MM.1S (cell line): ENCODE results near the gene MYLK.

Source experiments
- DNase-seq: peaks from one replicate; pipeline ENCODE4 v3.0.0-alpha.2; 2015
- H2AFZ ChIP-seq: fragments of 300-600 bp; sonication (generic); 2 replicates; pipeline ENCODE4 v1.6.0; 2016; ENCODE audit warnings: antibody characterized with exemption, low read length
- H3F3A ChIP-seq: fragments of 300-600 bp; sonication (generic); 2 replicates; pipeline ENCODE4 v1.6.1; 2016; ENCODE audit warnings: mild to moderate bottlenecking, antibody characterized with exemption, low read length, moderate library complexity, mixed read lengths; ENCODE audit not compliant: insufficient read depth
- H3K27ac ChIP-seq: fragments of 300-600 bp; sonication (generic); 2 replicates; pipeline ENCODE4 v1.5.1; 2016; ENCODE audit warnings: mild to moderate bottlenecking, low read length
- H3K27me3 ChIP-seq: fragments of 300-600 bp; sonication (generic); replicated peaks from 2 replicates; pipeline ENCODE4 v1.6.0; 2016; ENCODE audit warnings: low read length; ENCODE audit not compliant: insufficient read depth
- H3K36me3 ChIP-seq: fragments of 300-600 bp; sonication (generic); replicated peaks from 2 replicates; pipeline ENCODE4 v1.6.1; 2016; ENCODE audit warnings: mild to moderate bottlenecking, low read length, mixed read lengths; ENCODE audit not compliant: insufficient read depth
- H3K4me1 ChIP-seq: fragments of 300-600 bp; sonication (generic); 2 replicates; pipeline ENCODE4 v1.6.1; 2016; ENCODE audit warnings: low read length, mixed read lengths
- H3K4me2 ChIP-seq: fragments of 300-600 bp; sonication (generic); 2 replicates; pipeline ENCODE4 v1.6.0; 2016; ENCODE audit warnings: low read depth, low read length
- H3K4me3 ChIP-seq: fragments of 300-600 bp; sonication (generic); 2 replicates; pipeline ENCODE4 v1.5.1; 2016; ENCODE audit warnings: low read length, mixed read lengths
- H3K79me2 ChIP-seq: fragments of 300-600 bp; sonication (generic); 2 replicates; pipeline ENCODE4 v1.6.1; 2016; ENCODE audit warnings: mixed run types, low read length, mixed read lengths
- H3K9ac ChIP-seq: fragments of 300-600 bp; sonication (generic); 2 replicates; pipeline ENCODE4 v1.6.1; 2016; ENCODE audit warnings: low read length, mixed read lengths
- H3K9me2 ChIP-seq: fragments of 300-600 bp; sonication (generic); replicated peaks from 2 replicates; pipeline ENCODE4 v1.6.1; 2016; ENCODE audit warnings: mild to moderate bottlenecking, low read length, mixed read lengths; ENCODE audit not compliant: insufficient read depth
- H3K9me3 ChIP-seq: fragments of 300-600 bp; sonication (generic); replicated peaks from 2 replicates; pipeline ENCODE4 v1.6.1; 2016; ENCODE audit warnings: mild to moderate bottlenecking, low read length, mixed read lengths; ENCODE audit not compliant: insufficient read depth
- H4K20me1 ChIP-seq: fragments of 300-600 bp; sonication (generic); 2 replicates; pipeline ENCODE4 v1.6.1; 2016; ENCODE audit warnings: mild to moderate bottlenecking, low read length, moderate library complexity, mixed read lengths; ENCODE audit not compliant: insufficient read depth
- CTCF ChIP-seq: fragments of 300-600 bp; sonication (generic); IDR thresholded peaks from 2 replicates; pipeline ENCODE4 v1.5.1; 2016; ENCODE audit warnings: antibody characterized with exemption, low read length, mixed read lengths
- EZH2 ChIP-seq: fragments of 300-600 bp; sonication (generic); optimal IDR thresholded peaks from 2 replicates; pipeline ENCODE3; 2017; ENCODE audit warnings: low read depth, mild to moderate bottlenecking, antibody characterized with exemption, low read length, mixed read lengths
- EZH2phosphoT487 ChIP-seq: fragments of 300-600 bp; sonication (generic); IDR thresholded peaks from 2 replicates; pipeline ENCODE4 v1.6.1; 2018; ENCODE audit warnings: antibody characterized with exemption, low read length

Gene MYLK

GRCh38 chr3:123791073-123791370 lies 93.1 kb downstream of the MYLK start:
- no peak for DNase-seq
- TF ChIP-seq CTCF: no peak
- TF ChIP-seq EZH2phosphoT487: no peak
- no peak for TF ChIP-seq EZH2
- Histone ChIP-seq H3K4me3 (no peak overlapping the region), H2AFZ (no peak overlapping the region), H3K4me2 (no peak overlapping the region), H3K36me3 (no peaks in the 10 kb centered on the region), H3F3A (no peaks in the 10 kb centered on the region), H3K9ac (no peak overlapping the region), H3K79me2 (no peaks in the 10 kb centered on the region), H3K9me2 (no peaks in the 10 kb centered on the region), H3K27ac (no peak overlapping the region), H4K20me1 (no peaks in the 10 kb centered on the region), H3K9me3 (no peaks in the 10 kb centered on the region), H3K4me1 (no peaks in the 10 kb centered on the region), H3K27me3 (no peaks in the 10 kb centered on the region)

- Histone ChIP-seq H3K9me3 (no peaks in the 10 kb centered on the region), H3F3A (no peaks in the 10 kb centered on the region), H3K9me2 (no peaks in the 10 kb centered on the region), H4K20me1 (no peaks in the 10 kb centered on the region), H3K27ac (no peak overlapping the region), H3K4me3 (no peak overlapping the region), H3K9ac (no peak overlapping the region), H3K36me3 (no peaks in the 10 kb centered on the region), H2AFZ (no peak overlapping the region), H3K4me2 (no peak overlapping the region), H3K79me2 (no peaks in the 10 kb centered on the region), H3K27me3 (no peaks in the 10 kb centered on the region), H3K4me1 (no peaks in the 10 kb centered on the region)
- DNase-seq: no peak
- no peak for TF ChIP-seq CTCF
- TF ChIP-seq EZH2phosphoT487: no peak
- no peak for TF ChIP-seq EZH2
Measured at GRCh38 chr3:123790254-123791072, 93.7 kb downstream of the MYLK start.

GRCh38 chr3:123789760-123790159 lies 94.4 kb downstream of the MYLK start:
- Histone ChIP-seq H3K27ac (no peak overlapping the region), H3K4me2 (no peak overlapping the region), H4K20me1 (no peaks in the 10 kb centered on the region), H3K4me3 (no peak overlapping the region), H2AFZ (no peak overlapping the region), H3F3A (no peaks in the 10 kb centered on the region), H3K9me3 (no peaks in the 10 kb centered on the region), H3K79me2 (no peaks in the 10 kb centered on the region), H3K9ac (no peak overlapping the region), H3K27me3 (no peaks in the 10 kb centered on the region), H3K9me2 (no peaks in the 10 kb centered on the region), H3K4me1 (no peaks in the 10 kb centered on the region), H3K36me3 (no peaks in the 10 kb centered on the region)
- no peak for DNase-seq
- TF ChIP-seq EZH2 (no peak), CTCF (no peak), EZH2phosphoT487 (no peak)
